ENCODE results near the gene TET3. TPM values are rescaled to one million over a fixed set of nuclear protein-coding genes. Genes with fewer than 3 reads are reported as not detected.

Gene TET3
- total RNA-seq, 1 experiment from 2014 or later: 23.3 TPM

GRCh38 chr2:74029714-74030397, 45.1 kb downstream of the TET3 start:
- TF ChIP-seq CTCF (IDR thresholded peaks at IDR 0.05; ENCODE audit: unreplicated experiment): no peak
- intact Hi-C loops (cut with micrococcal nuclease; ENCODE audit: unreplicated experiment): no loop called here
- no peak for DNase-seq
- Mint-ChIP-seq H3K27me3 (ENCODE audit: unreplicated experiment) (no peaks in the 10 kb centered on the region), H3K4me3 (ENCODE audit: low read depth, unreplicated experiment) (no peak overlapping the region), H3K9me3 (ENCODE audit: low read depth, unreplicated experiment) (no peaks in the 10 kb centered on the region), H3K36me3 (ENCODE audit: insufficient read depth, unreplicated experiment) (no peaks in the 10 kb centered on the region), H3K4me1 (ENCODE audit: low read depth, unreplicated experiment) (peaks cover 6% of the 10 kb centered on the region), H3K27ac (ENCODE audit: unreplicated experiment) (no peak overlapping the region)
- CTCF ChIA-PET: no interaction called here
- BruUV-seq (replicated peaks): no TSS peak

- no peak for TF ChIP-seq CTCF (IDR thresholded peaks at IDR 0.05; ENCODE audit: unreplicated experiment)
- no TSS peak for BruUV-seq (replicated peaks)
- CTCF ChIA-PET: no interaction called here
- Mint-ChIP-seq H3K27ac (ENCODE audit: unreplicated experiment) (no peak overlapping the region), H3K9me3 (ENCODE audit: low read depth, unreplicated experiment) (no peaks in the 10 kb centered on the region), H3K4me3 (ENCODE audit: low read depth, unreplicated experiment) (no peak overlapping the region), H3K27me3 (ENCODE audit: unreplicated experiment) (no peaks in the 10 kb centered on the region), H3K4me1 (ENCODE audit: low read depth, unreplicated experiment) (peaks cover 6% of the 10 kb centered on the region), H3K36me3 (ENCODE audit: insufficient read depth, unreplicated experiment) (no peaks in the 10 kb centered on the region)
- intact Hi-C loops (cut with micrococcal nuclease; ENCODE audit: unreplicated experiment): no loop called here
- DNase-seq: no peak
These were observed 46.5 kb downstream of the TET3 start for GRCh38 chr2:74031221-74031620.

GRCh38 chr2:74031959-74032287, 47.2 kb downstream of the TET3 start:
- CTCF ChIA-PET: no interaction called here
- no peaks in the 10 kb centered on the region for H3K9me3 Mint-ChIP-seq (ENCODE audit: low read depth, unreplicated experiment)
- no TSS peak for BruUV-seq (replicated peaks)
- peaks cover 2% of the 10 kb centered on the region for H3K4me1 Mint-ChIP-seq (ENCODE audit: low read depth, unreplicated experiment)
- H3K27me3 Mint-ChIP-seq (ENCODE audit: unreplicated experiment): no peaks in the 10 kb centered on the region
- intact Hi-C loops (cut with micrococcal nuclease; ENCODE audit: unreplicated experiment): no loop called here
- no peaks in the 10 kb centered on the region for H3K36me3 Mint-ChIP-seq (ENCODE audit: insufficient read depth, unreplicated experiment)
- no peak for TF ChIP-seq CTCF (IDR thresholded peaks at IDR 0.05; ENCODE audit: unreplicated experiment)
- no peak overlapping the region for H3K4me3 Mint-ChIP-seq (ENCODE audit: low read depth, unreplicated experiment)
- no peak for DNase-seq
- H3K27ac Mint-ChIP-seq (ENCODE audit: unreplicated experiment): no peak overlapping the region

GRCh38 chr2:74033375-74033774, 48.7 kb downstream of the TET3 start:
- Mint-ChIP-seq H3K4me3 (ENCODE audit: low read depth, unreplicated experiment) (no peak overlapping the region), H3K4me1 (ENCODE audit: low read depth, unreplicated experiment) (no peaks in the 10 kb centered on the region), H3K36me3 (ENCODE audit: insufficient read depth, unreplicated experiment) (no peaks in the 10 kb centered on the region), H3K27ac (ENCODE audit: unreplicated experiment) (no peak overlapping the region), H3K9me3 (ENCODE audit: low read depth, unreplicated experiment) (no peaks in the 10 kb centered on the region), H3K27me3 (ENCODE audit: unreplicated experiment) (no peaks in the 10 kb centered on the region)
- no TSS peak for BruUV-seq (replicated peaks)
- TF ChIP-seq CTCF (IDR thresholded peaks at IDR 0.05; ENCODE audit: unreplicated experiment): no peak
- CTCF ChIA-PET: no interaction called here
- no peak for DNase-seq
- intact Hi-C loops (cut with micrococcal nuclease; ENCODE audit: unreplicated experiment): no loop called here

Other genes starting within 250 kb of the TET3 start
- gene TPRKB, start 247.6 kb upstream of the TET3 start, total RNA-seq (2022): 31.6 and 36.7 TPM in 2 replicates
- 17.2 and 19.1 TPM in 2 replicates for gene DUSP11, start 204.8 kb upstream of the TET3 start, total RNA-seq (2022)
- gene C2orf78, start 200.7 kb upstream of the TET3 start, total RNA-seq (2022): not detected in 2 replicates
- 50.3 and 51.9 TPM in 2 replicates for gene STAMBP, start 155.9 kb upstream of the TET3 start, total RNA-seq (2022)
- not detected in 2 replicates for gene ACTG2, start 91.9 kb upstream of the TET3 start, total RNA-seq (2022)
- 78.6 and 82.8 TPM in 2 replicates for gene DGUOK, start 58.0 kb upstream of the TET3 start, total RNA-seq (2022)
- 45.8 and 54.9 TPM in 2 replicates for gene BOLA3, start 163.0 kb downstream of the TET3 start, total RNA-seq (2022)
- gene MOB1A, start 194.0 kb downstream of the TET3 start, total RNA-seq (2022): 116 and 119 TPM in 2 replicates
- 177 and 205 TPM in 2 replicates for gene MTHFD2, start 213.7 kb downstream of the TET3 start, total RNA-seq (2022)

Measured in Calu3 (cell line).